Testis (tissue), 3 donors: ENCODE measurements around the gene AK9. TPM values are rescaled to one million over a fixed set of nuclear protein-coding genes. Genes with fewer than 3 reads are reported as not detected.

ENCODE experiments used
- DNase-seq: peaks from one replicate; pipeline ENCODE4 v3.0.0-alpha.2; 2019
- H3K27ac ChIP-seq, 2 donors: fragments of 200-600 bp; sonication (generic); one replicate each; pipeline ENCODE4 v1.5.1; 2019
- H3K27me3 ChIP-seq: fragments of 200-600 bp; sonication (generic); one replicate; pipeline ENCODE4 v1.5.1; 2019
- H3K36me3 ChIP-seq: fragments of 200-600 bp; sonication (generic); one replicate; pipeline ENCODE4 v1.5.1; 2017; ENCODE audit warnings: low read depth; ENCODE audit errors: missing control alignments
- H3K4me1 ChIP-seq: fragments of 200-600 bp; sonication (generic); one replicate; pipeline ENCODE4 v1.5.1; 2019
- H3K4me3 ChIP-seq, 2 donors: fragments of 200-600 bp; sonication (generic); one replicate each; pipeline ENCODE4 v1.5.1; 2017 to 2019
- H3K9me3 ChIP-seq: fragments of 200-600 bp; sonication (generic); one replicate; pipeline ENCODE4 v1.5.1; 2017
- POLR2A ChIP-seq: fragments of 450-650 bp; IDR thresholded peaks from one replicate; pipeline ENCODE4 v1.6.1; 2017; ENCODE audit warnings: antibody characterized with exemption, mild to moderate bottlenecking, moderate library complexity
- WGBS, 2 donors: methylation state at CpG; one replicate each; pipeline ENCODE4 v1.1.5; 2018; 5-methylcytosine and 5-hydroxymethylcytosine counted together
- intact Hi-C: fragments of 100-400 bp; cut with DNase I; formaldehyde crosslinking; loops from one replicate; pipeline ENCODE4 v1.15.1; 2023; ENCODE audit warnings: low total_unique reads
- polyA plus RNA-seq: library from polyadenylated mRNA; stranded (reverse); fragments of 350-450 nt; fragmentation: Illumina TruSeq; extraction: RNeasy Lipid Tissue Mini Kit (QIAGEN cat#74804); gene quantifications from one replicate; pipeline ENCODE4 v1.2.3, GENCODE V29; 2014; ENCODE audit warnings: low read depth, low replicate concordance; ENCODE audit not compliant: insufficient read depth
- total RNA-seq, 2 donors: library from RNA; depleted of rRNA; stranded (reverse); fragments of >200 nt; gene quantifications; one replicate each; pipeline ENCODE4 v1.2.3, GENCODE V29; 2016
- TF ChIP-seq, protein P1 (sequence below), 3 experiments: fragments of 450-650 bp in 2 of 3; fragments of 200-600 bp in 1 of 3; sonication (generic) in 1 of 3; IDR thresholded peaks; one replicate each; pipeline ENCODE4 v1.5.1; 2016 to 2019; ENCODE audit warnings: antibody characterized with exemption in 3 of 3, mild to moderate bottlenecking in 2 of 3, moderate library complexity in 1 of 3

Gene AK9
- total and polyA plus RNA-seq, 3 donors from 2014 or later = 15.2 to 49.4 (median 33.6) TPM

DNA sequence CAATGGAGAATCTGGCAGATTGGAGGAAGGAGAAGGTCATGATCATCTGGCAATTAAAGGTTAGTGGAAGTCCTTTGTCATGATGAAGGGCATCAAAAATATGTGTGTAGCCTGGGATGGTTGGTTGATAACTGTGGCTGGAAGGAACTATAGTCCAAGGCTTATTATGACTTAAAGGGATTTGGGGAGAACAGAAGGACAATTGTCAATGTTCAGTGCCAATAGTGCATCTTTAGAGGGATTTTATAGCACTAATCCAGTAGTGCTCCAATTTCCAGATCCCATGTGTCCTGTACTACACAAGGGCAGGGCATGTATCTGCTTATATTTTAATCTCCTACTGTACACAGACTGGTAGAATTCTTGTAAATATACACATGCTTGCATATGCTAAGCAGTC, 203.0 kb downstream of the AK9 start:
- no peak overlapping the region for H3K4me3 ChIP-seq
- H3K4me1 ChIP-seq = peaks cover 5% of the 10 kb centered on the region
- no peak for TF ChIP-seq POLR2A
- TF ChIP-seq, protein P1, sequence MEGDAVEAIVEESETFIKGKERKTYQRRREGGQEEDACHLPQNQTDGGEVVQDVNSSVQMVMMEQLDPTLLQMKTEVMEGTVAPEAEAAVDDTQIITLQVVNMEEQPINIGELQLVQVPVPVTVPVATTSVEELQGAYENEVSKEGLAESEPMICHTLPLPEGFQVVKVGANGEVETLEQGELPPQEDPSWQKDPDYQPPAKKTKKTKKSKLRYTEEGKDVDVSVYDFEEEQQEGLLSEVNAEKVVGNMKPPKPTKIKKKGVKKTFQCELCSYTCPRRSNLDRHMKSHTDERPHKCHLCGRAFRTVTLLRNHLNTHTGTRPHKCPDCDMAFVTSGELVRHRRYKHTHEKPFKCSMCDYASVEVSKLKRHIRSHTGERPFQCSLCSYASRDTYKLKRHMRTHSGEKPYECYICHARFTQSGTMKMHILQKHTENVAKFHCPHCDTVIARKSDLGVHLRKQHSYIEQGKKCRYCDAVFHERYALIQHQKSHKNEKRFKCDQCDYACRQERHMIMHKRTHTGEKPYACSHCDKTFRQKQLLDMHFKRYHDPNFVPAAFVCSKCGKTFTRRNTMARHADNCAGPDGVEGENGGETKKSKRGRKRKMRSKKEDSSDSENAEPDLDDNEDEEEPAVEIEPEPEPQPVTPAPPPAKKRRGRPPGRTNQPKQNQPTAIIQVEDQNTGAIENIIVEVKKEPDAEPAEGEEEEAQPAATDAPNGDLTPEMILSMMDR (IDR thresholded peaks at IDR 0.05) = no peak
- H3K27me3 ChIP-seq = no peaks in the 10 kb centered on the region
- H3K9me3 ChIP-seq = no peaks in the 10 kb centered on the region
- intact Hi-C loops = no loop called here
- H3K27ac ChIP-seq = no peak overlapping the region
- no peaks in the 10 kb centered on the region for H3K36me3 ChIP-seq
- DNase-seq = no peak

GRCh38 chr6:109486068-109486467, 204.9 kb downstream of the AK9 start:
- Histone ChIP-seq H3K36me3 (no peaks in the 10 kb centered on the region), H3K27ac (no peak overlapping the region), H3K4me3 (no peak overlapping the region), H3K9me3 (no peaks in the 10 kb centered on the region), H3K27me3 (no peaks in the 10 kb centered on the region), H3K4me1 (peaks cover 5% of the 10 kb centered on the region)
- intact Hi-C loops = no loop called here
- no peak for TF ChIP-seq POLR2A
- TF ChIP-seq, protein P1 (IDR thresholded peaks at IDR 0.05) = no peak
- no peak for DNase-seq
- 82 to 92% methylated on average over 1 of the region's 1 CpG for WGBS, 2 donors

DNA sequence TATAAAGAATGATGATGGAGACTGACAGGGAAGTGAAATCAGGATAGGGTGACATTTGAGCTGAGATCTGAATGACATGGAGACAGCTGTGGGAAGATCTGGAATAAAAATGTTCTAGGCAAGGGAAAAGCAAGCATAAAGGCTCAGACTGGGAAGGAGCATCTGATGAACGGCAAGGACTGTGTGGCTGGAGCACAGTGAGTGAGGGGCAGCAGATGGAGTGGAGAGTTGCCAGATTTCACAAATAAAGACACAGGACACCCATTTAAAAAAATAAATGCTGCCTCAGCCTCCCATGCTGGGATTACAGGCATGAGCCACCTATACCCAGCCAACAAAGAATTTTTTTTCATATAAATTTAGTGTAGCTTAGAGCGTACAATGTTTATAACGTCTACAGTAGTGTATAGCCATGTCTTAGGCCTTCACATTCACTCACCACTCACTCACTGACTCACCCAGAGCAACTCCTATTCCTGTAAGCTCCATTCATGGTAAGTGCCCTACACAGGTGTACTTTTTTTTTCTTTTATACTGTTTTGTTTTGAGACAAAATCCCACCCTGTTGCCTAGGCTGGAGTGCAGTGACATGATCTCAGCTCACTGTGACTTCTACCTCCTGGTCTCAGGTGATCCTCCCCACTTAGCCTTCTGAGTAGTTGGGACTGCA, 205.6 kb downstream of the AK9 start:
- Histone ChIP-seq H3K36me3 (no peaks in the 10 kb centered on the region), H3K27me3 (no peaks in the 10 kb centered on the region), H3K4me3 (no peak overlapping the region), H3K4me1 (peaks cover 5% of the 10 kb centered on the region), H3K9me3 (no peaks in the 10 kb centered on the region), H3K27ac (no peak overlapping the region)
- no peak for DNase-seq
- WGBS, 2 donors = 68 to 75% methylated on average over 3 of the region's 3 CpGs
- intact Hi-C loops = no loop called here
- TF ChIP-seq, protein P1 (IDR thresholded peaks at IDR 0.05) = no peak
- TF ChIP-seq POLR2A = no peak

DNA sequence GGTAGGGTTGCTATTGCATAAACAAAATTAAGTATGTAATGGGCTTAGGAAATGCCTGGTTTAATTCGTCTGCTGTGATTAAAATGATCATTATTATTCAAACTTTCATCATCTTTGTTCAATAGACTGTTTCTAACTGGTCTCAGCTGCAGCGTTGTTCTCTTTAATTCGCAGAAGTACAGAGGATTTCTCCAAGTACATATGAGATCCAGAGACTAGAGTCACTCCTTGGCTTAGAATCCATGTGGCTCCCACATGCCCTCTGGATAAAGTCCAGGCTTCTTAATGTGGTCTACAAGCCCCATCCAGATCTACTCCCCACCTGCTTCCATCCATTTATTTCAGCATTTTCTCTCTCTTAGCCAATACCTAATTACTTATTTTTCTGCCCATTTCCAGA, 206.9 kb downstream of the AK9 start:
- no peak for DNase-seq
- WGBS, 2 donors = 22 to 27% methylated on average over 3 of the region's 3 CpGs
- Histone ChIP-seq H3K9me3 (no peaks in the 10 kb centered on the region), H3K27ac (peak overlapping the region in 1 of 2 donors; percentile 86), H3K4me1 (peaks cover 5% of the 10 kb centered on the region), H3K36me3 (no peaks in the 10 kb centered on the region), H3K27me3 (no peaks in the 10 kb centered on the region), H3K4me3 (peak overlapping the region in 1 of 2 donors; percentile 97)
- intact Hi-C loops = no loop called here
- no peak for TF ChIP-seq POLR2A
- TF ChIP-seq, protein P1 (IDR thresholded peaks at IDR 0.05) = no peak

GRCh38 chr6:109483735-109484057, 207.3 kb downstream of the AK9 start:
- intact Hi-C loops = no loop called here
- H3K4me3 ChIP-seq = peak overlapping the region; percentile 92 to 97
- H3K36me3 ChIP-seq = no peaks in the 10 kb centered on the region
- WGBS, 2 donors = 2% methylated on average over 6 of the region's 6 CpGs
- H3K27ac ChIP-seq = peak overlapping the region in 1 of 2 donors; percentile 86
- peaks cover 5% of the 10 kb centered on the region for H3K4me1 ChIP-seq
- H3K27me3 ChIP-seq = no peaks in the 10 kb centered on the region
- no peaks in the 10 kb centered on the region for H3K9me3 ChIP-seq
- no peak for DNase-seq
- TF ChIP-seq, protein P1 (IDR thresholded peaks at IDR 0.05) = no peak
- no peak for TF ChIP-seq POLR2A
